ENCODE results near the gene CTNND2. TPM values are rescaled to one million over a fixed set of nuclear protein-coding genes. Genes with fewer than 3 reads are reported as not detected.

CTNND2 gene
- total RNA-seq, 1 experiment from 2014 or later = 7.0 TPM

DNA sequence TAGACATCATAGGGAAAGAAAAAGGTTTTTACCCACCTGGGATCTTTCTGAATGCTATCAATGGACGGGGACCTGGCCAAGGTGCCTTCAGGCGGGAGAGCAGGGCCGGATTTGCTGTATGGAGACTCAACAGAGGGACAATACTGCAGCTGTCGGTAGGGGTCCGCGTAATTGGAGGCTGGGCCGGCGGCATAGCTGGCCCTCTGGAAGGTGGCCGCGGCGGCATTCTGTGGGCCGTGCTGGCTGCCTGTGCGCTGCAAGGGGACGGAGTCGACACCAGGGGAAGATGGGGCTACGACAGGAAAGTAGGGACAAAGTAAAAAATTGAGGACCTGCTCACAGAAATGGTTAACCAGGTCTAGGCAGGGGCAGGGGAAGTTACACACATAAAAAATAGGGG lies 557.9 kb downstream of the CTNND2 start:
- WGBS (ENCODE audit: extremely low coverage, insufficient read length, low lambda C conversion rate) = no CpG with 5 or more reads among the region's 16 CpGs
- peak; percentile 82 for DNase-seq
- H3K23me2 ChIP-seq (ENCODE audit: insufficient read length, low read depth, low read length, poor library complexity, severe bottlenecking) = no peaks in the 10 kb centered on the region
- H3K27ac ChIP-seq (ENCODE audit: insufficient read length, low read depth, low read length) = no peak overlapping the region
- no peaks in the 10 kb centered on the region for H3K79me1 ChIP-seq (ENCODE audit: insufficient read depth, low read depth, low read length, poor library complexity, severe bottlenecking)
- no peak overlapping the region for H2AK5ac ChIP-seq (ENCODE audit: insufficient read length, low read length)
- H3K14ac ChIP-seq (ENCODE audit: insufficient read depth, low read length) = no peak overlapping the region; the same call in 1 of the 2 replicates
- H3K4me1 Mint-ChIP-seq = peaks cover 6 to 9% of the 10 kb centered on the region in 2 experiments
- no peak overlapping the region for H3K4me3 Mint-ChIP-seq
- no peak overlapping the region for H3K23ac ChIP-seq (ENCODE audit: insufficient read length, low read depth, low read length)
- no peak overlapping the region for H2BK20ac ChIP-seq (ENCODE audit: low read depth, low read length, poor library complexity, severe bottlenecking)
- no peak overlapping the region for H2BK5ac ChIP-seq (ENCODE audit: insufficient read length, low read length)
- peak overlapping the region in 1 of 3 experiments; percentile 63; a peak in 1 of 7 replicates for H3K27ac Mint-ChIP-seq
- TF ChIP-seq, protein P1, sequence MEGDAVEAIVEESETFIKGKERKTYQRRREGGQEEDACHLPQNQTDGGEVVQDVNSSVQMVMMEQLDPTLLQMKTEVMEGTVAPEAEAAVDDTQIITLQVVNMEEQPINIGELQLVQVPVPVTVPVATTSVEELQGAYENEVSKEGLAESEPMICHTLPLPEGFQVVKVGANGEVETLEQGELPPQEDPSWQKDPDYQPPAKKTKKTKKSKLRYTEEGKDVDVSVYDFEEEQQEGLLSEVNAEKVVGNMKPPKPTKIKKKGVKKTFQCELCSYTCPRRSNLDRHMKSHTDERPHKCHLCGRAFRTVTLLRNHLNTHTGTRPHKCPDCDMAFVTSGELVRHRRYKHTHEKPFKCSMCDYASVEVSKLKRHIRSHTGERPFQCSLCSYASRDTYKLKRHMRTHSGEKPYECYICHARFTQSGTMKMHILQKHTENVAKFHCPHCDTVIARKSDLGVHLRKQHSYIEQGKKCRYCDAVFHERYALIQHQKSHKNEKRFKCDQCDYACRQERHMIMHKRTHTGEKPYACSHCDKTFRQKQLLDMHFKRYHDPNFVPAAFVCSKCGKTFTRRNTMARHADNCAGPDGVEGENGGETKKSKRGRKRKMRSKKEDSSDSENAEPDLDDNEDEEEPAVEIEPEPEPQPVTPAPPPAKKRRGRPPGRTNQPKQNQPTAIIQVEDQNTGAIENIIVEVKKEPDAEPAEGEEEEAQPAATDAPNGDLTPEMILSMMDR (conservative IDR thresholded peaks at IDR 0.05) = no peak
- no peak overlapping the region for H2BK120ac ChIP-seq (ENCODE audit: low read depth, low read length, poor library complexity, severe bottlenecking)
- no peak overlapping the region for H2BK12ac ChIP-seq (ENCODE audit: insufficient read length, low read depth, low read length)
- H3K18ac ChIP-seq (ENCODE audit: insufficient read length, low read depth, low read length) = no peak overlapping the region
- no peaks in the 10 kb centered on the region for H3K79me2 ChIP-seq (ENCODE audit: insufficient read depth, low read length)
- H3K4ac ChIP-seq (ENCODE audit: low read depth, low read length) = no peak overlapping the region
- H2BK15ac ChIP-seq (ENCODE audit: low read depth, low read length) = no peak overlapping the region
- no peaks in the 10 kb centered on the region for H3K9me3 Mint-ChIP-seq
- no peak overlapping the region for H4K91ac ChIP-seq (ENCODE audit: insufficient read length, low read depth, low read length)
- H3K56ac ChIP-seq (ENCODE audit: insufficient read length, low read depth, low read length) = no peak overlapping the region
- H3K4me2 ChIP-seq (ENCODE audit: insufficient read depth, insufficient read length, low read length) = no peak overlapping the region
- no peaks in the 10 kb centered on the region; the same call in 1 of the 2 replicates for H3K27me3 Mint-ChIP-seq (ENCODE audit: low read depth)
- no peaks in the 10 kb centered on the region for H4K20me1 ChIP-seq (ENCODE audit: control insufficient read depth, insufficient read depth, insufficient read length)
- no peak overlapping the region for H3K9ac ChIP-seq (ENCODE audit: extremely low read depth, insufficient read length, low read length)
- H3K9me3 ChIP-seq (ENCODE audit: control insufficient read depth, low read depth, low read length) = no peaks in the 10 kb centered on the region
- no peaks in the 10 kb centered on the region for H3K4me1 ChIP-seq (ENCODE audit: insufficient read depth, low read length)
- H3K36me3 Mint-ChIP-seq (ENCODE audit: insufficient read depth in 1 of 3, low read depth in 3 of 3) = no peaks in the 10 kb centered on the region; a peak in 1 of 7 replicates
- H3T11ph ChIP-seq (ENCODE audit: low read length) = no peak overlapping the region
- H3K27me3 ChIP-seq (ENCODE audit: insufficient read depth, low read length) = no peaks in the 10 kb centered on the region
- H2AFZ ChIP-seq (ENCODE audit: low read length) = no peak overlapping the region
- H4K5ac ChIP-seq (ENCODE audit: insufficient read length, low read depth, low read length) = no peak overlapping the region
- no peak overlapping the region for H4K8ac ChIP-seq (replicated peaks; ENCODE audit: insufficient read length, low read depth, low read length)
